Daoy (cell line): Measurements from ENCODE around the gene RAP1GAP. TPM values are rescaled to one million over a fixed set of nuclear protein-coding genes. Genes with fewer than 3 reads are reported as not detected.

ENCODE experiments used
- DNase-seq: peaks from one replicate; pipeline ENCODE4 v3.0.0-alpha.2; 2015; ENCODE audit warnings: low read depth
- total RNA-seq: library from RNA; depleted of rRNA; stranded (reverse); fragments of >200 nt; shearing (Covaris generic); gene quantifications from 2 replicates; pipeline ENCODE4 v1.2.3, GENCODE V29; 2014

Gene RAP1GAP
- total RNA-seq, 1 experiment from 2014 or later: 0.80 TPM

DNA sequence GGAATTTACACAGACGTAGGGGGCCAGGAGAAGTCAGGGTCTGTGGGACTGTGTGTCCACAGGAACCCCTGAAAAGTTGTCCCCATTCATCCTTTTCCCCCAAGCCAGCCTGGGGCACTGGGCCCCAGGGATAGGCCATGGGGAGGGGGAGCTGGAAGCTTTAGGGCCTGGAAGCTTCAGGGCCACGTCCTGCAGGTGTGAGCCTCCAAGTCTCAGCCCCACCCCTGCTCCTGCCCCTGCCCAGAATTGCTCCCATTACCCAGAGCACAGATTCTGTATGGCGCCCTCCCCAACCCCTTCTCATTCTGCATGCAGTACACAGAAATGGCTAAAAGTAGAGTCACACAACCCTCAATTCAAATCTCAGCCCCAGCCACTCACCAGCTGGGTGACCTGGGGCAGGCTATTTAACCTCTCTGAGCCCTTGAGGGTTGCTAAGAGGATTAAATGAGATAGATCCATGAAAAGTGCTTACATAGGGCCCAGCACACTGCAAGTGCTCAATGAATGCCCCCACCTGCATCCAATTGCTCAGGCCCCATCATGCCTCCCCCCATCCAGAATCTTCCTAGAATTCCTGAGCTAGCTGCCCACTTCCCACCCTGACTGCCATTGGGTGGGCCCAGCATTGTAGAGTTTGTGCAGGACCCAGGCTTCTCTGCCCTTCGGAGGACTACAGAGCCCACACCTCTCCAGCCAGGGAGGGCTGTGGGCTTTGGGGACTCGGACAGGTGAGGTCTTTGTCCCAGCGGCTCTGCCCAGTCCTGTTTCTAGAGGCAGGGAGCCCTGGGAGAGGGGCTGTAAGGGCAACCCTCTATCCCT, 6.5 kb downstream of the RAP1GAP start:
- no peak for DNase-seq

DNA sequence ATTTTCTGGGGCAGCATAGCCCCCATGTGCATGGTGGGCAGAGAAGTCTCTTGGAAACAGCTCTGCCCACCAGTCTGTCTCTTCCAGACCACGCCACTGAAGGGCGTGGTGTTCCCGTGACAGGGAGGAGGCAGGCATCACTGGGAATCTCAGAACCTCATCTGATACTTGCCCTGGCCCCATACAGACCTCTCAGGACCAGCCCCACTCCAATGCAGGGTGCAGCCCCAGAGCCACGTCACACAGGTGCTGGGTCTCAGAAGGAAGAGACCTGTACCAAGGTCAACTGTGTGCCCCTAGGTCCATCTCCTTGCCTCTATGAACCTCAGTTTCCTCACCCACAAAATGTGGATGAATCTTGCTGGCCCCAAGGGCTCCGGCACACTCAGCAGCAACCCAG, 7.3 kb downstream of the RAP1GAP start:
- DNase-seq: no peak

DNA sequence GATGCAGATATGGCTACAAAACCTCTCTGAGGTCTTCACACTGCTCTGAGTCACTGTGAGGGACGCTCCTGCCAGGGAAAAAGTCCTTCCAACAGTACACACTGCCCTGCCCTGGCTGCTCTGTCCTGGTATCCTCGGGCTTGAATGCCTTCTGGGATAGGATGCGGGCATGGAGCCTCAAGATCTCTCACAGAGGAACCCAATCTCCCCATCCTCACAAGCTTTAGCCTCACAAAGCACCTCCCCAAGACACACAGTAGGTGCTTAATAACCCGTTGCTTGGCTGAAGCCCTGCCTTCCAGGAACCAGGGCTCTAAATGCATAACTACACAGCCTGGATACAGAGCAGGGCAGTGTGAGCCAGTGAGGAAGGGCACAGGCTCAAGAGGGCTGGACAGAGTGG, 9.2 kb downstream of the RAP1GAP start:
- no peak for DNase-seq

DNA sequence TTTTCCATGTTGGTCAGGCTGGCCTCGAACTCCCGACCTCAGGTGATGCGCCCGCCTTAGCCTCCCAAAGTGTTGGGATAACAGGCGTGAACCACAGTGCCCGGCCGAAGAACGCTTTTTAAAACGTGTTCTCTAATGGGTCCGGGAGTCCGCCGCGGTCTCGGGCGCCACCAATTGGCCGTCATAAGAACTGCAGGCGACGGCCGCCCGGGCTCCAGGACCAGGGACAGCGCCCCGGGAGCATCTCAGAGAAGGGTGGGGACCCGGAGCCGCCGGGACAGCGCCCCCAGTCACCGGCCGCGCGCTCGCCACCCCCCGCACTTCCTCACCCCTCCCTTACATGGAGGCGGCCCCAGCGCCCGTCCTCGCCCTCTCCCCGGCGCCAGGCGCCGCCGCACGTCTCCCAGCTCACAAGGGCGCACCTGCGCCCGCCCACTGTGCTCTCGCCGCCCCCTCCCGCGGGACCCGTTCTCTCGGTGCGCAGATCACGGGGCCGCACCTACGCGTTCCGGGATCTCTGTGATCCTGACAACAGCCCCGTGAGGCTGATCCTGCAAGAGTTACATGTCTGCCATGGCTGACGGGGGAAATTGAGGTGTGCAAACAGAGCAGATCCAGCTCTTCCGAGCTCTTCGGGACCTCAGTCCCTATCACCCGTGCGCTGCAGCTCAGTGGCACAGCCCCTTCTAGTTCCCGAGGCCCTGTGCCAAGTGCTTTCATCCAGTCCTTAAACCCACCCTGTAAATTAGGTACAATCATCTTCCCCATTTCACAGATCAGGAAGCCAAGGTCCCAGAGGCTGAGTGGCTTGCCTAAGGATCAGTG, 9.8 kb downstream of the RAP1GAP start:
- peak; percentile 72 for DNase-seq

DNA sequence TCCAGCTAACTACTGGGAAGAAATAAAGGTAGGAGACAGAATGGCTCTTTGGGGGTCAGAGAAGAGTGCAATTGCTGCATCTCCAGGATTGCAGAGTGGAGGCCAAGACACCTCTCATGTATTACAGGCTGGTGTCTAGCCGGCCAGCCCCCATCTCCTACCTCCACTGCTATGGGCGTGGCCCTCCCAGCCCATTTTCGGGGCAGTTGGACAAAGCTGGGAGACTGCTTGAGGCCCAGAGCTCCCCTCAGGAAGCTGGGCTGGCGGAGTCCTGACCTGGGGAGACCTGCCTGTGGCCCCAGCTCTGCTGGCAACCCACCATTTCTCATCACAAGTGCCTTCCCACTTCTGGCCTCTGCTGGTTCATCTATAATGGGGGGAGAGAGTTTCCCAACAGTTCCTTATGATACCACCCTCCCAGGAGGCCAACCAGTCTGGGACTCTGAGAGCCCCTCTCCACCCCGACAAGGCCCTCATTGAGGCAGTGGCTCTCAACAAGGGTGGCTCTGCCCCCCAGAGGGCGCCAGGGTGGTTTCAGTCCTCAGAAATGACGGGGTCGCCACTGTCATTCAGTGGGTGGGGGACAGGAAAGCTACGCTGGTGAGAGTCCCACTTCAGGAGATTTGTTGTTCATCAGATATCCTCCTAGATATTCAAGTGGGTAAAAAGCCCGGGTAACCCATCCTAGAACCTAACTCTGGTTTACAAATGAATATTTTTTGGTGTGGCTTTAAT, 11.5 kb downstream of the RAP1GAP start:
- DNase-seq: no peak

DNA sequence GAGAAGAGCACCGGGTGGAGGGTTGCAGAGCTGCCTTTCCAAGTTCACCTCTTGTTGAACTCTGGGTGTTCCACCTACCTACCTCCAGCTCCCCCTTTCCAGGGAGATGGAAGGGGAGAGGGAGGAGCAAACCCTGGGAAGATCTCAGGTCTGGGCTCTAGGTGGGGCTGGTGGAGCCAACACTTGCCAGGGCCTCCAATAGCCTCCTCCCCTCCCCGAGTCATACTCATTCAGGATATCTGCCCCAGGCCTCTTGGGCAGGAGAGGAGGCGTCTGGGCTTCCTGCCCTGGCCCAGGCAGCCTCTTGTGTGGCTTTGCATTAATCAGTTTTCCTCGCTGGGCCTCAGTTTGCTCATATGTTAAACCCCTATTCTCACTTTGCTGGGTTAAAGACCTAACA, 13.4 kb downstream of the RAP1GAP start:
- DNase-seq: peak; percentile 75

DNA sequence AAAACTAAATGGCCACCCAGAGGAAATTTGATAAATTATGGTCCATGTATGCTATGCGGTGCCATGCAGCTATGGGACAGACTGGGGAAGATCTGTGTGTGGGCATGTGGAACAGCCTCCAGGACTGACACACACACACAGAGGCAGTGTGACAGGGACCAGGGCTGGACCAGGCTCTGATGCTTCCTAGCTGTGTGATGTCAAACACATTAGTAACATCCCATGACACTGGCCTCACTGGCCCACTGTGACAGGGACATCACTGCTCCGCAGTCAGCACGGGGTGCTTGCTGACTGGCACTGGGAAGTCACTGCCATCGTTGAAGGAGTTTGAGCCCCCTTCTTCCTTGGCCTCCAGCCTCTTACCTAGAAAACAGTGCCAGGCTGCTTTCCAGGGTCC, 13.9 kb downstream of the RAP1GAP start:
- no peak for DNase-seq

DNA sequence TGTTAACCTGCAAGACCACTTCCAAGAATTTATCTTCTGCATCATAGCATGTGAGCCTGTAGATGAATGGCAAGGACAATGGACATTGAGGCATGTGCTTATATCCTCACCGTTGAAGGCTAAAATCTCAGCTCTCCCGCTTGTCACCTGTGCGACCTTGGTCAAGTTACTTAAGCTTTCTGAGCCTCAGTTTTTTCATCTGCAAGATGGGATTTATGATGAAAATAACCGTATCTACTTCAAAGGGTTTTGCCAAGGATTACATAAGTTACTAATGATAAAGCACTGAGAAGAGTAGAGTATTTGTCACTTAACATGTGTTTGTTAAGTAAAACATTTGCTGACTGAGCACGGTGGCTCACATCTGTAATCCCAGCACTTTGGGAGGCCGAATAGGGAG, 14.9 kb downstream of the RAP1GAP start:
- no peak for DNase-seq

DNA sequence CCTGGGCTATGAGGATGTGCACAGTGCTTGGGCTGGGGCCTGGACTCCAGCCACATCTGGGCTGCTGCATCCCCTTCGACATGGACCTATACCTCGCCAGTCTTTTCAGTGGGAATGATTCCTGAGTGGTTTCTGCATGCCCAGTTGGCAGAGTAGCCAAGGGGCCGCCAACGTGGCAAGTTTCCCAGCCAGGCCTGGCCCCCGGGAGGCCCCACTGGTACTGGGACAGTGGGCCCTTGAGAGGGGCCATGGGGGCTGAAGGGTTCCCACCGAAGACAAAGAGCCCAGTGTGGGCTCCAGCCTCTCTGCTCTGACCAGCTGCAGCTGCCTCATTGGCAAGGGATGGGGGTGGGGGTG, 15.4 kb downstream of the RAP1GAP start:
- no peak for DNase-seq

DNA sequence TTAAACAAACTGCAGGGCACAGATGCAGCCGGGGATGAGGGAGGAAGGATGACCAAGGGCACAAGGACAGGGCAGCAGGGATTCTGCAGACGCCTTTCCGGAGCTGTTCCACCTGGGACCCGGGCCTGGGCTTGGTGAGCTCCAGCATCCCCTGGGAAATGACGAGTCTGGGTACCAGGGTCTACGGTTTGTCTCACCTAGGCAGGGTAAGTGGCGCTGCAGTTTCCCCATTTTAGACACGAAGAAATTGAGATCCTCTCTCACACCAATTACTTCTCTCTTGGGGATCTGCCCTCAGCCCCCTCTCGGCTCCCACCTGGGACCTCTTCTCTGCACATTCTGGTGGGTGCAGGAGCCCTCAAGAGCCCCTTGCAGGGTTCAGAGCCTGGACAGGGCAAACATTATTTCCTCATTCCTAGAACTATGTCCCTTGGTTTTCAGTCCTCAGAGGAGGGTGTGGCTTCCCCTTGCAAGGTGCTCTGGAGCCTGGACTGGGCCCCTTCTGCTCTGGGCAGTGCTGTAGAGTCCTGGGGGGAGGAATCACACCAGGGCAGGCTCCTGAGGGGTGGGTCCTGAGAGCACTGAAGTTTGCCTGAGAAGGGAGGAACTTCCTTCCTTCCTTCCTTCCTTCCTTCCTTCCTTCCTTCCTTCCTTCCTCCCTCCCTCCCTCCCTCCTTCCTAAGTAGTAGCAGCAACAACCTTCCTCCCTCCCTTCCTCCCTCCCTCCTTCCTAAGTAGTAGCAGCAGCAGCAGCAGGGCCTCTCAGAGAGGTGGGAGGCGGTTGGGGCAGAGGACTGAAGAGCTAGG, 16.0 kb downstream of the RAP1GAP start:
- DNase-seq: no peak

DNA sequence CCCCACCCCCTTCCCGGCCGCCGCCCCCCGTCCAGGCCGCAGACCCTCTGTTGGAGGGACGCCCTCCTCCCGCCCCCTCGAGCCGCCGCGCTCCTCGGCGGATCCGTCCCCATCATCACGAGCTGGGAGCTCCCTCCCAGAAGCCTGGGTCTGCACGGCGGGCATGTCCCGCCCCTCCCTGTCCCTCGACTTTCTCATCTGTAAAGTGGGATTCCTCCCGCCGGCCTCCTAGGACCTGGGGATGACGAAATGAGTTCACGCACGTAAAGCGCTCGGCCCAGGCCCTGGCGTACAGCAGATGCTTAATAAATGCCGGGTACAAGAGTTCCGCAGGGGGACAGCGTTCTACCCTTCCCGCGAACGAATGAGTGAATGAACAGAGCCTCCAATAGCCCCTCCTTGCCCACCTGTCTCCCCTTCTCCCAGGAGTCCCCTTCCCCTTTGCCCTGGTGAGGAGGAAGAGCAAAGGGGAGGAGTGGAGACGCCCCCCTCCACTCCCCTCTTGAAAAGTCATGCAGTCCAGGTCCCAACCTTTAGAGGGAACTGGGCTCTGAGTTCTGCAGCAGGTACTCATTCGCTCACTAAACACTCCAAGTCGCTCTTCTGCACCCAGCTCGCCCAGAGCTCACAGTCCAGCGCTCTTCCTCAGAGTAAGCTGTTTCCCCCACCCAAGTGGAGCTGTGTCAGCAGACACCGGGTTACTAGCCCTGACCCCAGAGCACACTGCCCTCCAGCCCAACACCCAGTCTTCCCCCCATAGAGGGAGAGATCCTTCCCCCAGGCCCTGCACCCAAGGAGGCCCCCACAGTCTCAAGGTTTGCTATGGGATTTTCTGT, 16.8 kb downstream of the RAP1GAP start:
- no peak for DNase-seq

DNA sequence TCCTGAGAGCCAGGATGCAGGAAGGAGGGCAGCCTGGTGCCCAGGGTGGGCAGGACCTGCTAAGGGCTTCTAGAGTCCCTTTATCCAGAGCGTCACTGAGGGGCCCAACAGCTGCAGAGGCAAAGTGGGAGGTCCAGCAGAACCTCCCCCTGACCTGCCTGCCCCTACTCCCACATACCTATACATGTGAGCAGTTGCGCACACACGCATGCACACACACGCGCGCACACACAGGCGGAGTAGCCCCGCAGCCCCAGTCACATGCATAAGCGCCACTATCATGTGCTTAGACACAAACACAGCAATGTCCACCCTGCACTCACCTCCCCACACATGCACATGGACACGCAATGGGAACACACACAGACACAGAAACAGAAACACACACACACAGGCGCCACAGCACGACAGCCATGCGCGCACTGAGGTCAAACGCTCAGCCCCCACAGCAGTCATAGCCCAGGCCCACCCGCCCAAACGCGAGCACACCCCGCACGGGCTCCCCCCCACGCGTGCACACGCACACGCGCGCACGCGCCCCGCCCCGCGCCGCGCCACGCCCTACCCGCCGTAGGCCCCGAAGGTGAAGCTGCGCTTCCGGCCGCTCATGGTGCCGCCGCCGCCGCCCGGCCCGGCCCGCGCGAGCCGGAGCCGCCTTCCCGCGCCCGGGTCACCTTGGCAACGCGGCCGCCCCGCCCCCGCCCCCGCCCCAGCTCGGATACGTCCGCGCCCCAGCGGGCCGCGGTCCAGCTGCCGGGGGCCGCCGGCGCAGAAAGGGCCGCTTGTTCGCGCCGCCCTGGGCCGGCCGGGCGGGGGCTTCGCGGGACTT, 17.7 kb downstream of the RAP1GAP start:
- DNase-seq: peak; percentile 66

DNA sequence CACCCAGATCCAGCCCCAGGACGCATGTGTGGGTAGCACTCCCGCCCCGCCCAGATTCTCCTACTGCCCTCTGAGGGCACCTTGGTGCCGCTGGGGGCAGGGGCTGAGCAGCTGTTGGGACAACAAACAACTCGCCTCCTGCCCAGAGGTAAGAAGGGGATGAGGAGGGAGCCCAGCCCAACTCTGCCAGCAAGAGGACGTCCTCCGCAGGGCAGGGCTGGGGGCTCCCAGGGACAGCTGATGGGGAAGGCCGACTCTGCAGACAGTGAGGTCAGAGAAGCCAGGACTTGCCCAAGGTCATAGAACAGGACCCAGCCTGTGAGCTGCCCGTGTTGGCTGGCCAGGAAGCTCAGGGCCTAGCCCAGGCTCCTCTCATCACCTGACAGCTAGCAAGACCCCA, 18.8 kb downstream of the RAP1GAP start:
- DNase-seq: no peak

DNA sequence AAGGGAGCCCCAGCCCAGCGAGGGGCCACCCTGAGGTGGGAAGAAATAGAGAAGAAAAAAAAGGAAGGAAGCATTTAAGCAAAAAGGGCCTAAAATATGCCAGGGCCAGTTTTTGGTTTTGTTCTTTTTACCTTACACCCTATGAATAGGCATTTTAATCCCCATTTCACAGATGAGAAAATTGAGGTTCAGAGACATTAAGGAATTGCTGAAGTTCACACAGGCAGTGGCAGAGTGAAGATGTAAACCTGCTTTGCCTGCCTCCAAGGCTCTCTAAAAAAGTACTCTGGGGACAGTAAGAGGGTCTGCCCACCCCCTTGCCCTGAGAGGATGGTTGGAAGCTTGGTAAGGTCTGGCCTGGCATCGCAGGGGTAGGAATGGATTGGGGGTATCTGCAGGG, 19.8 kb downstream of the RAP1GAP start:
- no peak for DNase-seq

DNA sequence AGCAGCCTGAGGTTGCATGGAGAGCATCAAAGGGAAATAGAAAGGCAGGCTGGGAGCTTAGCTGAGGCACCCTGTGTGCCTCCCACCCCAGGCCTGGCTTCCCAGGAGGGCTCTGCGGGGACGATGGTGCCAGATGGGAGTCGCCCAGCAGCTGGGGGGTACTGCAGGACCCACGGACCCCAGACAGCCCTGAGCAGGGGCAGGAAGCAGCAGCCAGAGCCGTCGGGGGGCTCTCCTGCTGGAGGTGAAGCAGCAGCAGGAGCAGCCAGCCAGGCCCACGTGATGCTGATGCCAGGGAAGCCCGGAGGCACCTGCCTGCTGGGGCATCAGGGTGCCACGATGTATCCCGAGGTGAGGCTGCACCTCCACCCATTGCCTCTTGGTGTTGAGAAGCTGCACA, 20.4 kb downstream of the RAP1GAP start:
- DNase-seq: no peak

DNA sequence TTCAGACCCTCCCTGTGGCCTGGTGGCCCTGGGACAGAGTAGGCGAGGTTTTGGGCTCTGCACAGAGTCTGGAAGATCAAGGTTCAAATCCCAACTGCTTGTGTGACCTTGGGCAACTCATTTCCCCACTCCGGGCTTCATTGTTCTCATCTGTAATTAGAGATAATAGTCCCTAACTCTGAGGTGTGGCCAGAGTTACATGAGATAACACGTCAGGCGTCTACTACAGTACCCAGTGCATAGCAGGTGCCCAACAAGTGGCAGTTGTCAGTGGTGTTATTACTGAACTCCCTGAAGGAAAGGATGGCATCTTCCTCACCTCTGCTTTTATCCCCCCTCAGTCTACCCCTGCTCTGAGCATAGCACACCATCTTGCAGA, 20.8 kb downstream of the RAP1GAP start:
- DNase-seq: no peak

DNA sequence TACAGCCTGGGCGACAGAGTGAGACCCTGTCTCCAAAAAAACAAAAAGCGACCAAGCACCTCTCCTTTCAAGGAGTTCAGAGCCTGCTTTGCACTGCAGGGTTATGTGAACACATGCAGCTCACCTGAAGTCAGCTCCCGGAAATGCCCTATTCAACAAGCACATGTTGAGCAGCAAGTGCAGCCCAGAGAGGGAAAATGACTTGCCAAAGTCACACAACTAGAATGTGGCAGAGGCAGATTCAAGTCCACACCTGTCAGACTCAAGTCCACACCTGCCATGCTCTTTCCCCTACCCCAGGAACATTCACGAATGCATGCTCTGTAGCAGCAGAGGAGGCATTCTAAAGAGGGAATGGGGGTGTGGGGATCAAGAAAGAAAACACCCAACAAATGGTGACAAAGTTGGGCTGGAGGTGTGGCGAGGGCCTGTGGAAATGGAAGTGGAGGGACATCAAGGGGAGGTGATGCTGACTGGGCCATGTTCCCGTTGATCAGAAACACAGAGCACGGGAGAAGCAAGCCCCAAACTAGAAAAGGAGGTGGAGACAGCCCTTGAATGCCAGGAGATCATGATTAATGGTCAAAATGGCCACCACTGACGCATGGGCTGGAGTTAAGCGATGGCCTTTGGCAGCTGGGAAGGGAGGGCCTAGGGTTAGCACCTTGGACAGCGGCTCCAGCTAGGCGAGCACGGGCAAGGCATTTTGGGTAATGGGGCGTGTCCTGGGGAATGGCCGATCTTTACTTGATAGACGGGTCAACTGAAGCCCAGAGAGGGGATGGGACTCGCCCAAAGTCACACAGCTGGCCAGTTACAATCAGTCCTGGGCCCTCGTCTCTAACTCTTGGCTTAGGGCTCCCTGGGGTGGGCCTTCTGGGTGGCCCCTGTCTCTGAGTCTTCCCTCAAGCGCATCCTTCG, 21.5 kb downstream of the RAP1GAP start:
- DNase-seq: peak; percentile 86

DNA sequence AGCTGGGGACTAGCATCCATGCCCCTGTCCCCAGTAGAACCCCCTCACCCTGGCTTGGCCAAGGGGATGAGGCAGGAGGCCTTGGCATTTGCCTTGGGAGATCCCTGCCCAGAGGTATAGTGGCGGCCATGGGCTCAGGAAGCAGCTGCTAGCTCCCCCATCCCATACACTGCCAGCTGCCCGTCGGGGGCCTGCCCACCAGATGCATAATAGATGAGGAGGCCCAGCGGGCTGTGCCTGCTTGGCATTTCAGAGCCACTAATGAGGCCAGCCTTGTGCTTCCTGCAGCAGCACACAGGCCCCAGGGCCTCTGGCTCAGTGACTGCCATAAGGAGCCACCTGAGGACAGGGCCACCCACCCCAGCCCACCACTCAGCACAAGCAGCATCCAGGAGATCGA, 23.6 kb downstream of the RAP1GAP start:
- DNase-seq: no peak

DNA sequence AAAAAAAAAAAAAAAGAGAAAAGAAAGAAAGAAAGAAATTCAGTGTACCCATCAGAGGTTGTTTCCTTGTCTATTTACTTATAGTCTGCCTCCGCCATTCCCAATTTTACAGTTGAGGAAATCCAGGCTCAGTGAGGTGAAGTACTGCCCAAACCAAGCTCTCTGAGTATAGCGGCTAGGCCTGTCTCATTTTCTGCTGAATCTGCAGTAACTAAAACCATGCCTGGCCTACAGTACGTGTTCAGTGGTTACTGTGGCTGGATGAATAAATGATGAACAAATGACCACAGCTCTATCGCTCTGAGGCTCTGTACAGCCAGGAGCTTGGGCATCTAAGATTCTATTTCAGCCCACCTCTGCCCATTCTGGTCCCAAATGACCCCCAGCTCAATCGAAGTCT, 24.3 kb downstream of the RAP1GAP start:
- DNase-seq: no peak
